Stimulated activated CD8-positive, alpha-beta memory T cell treated with anti-CD3 and anti-CD28 coated beads, Interleukin-15, amount 100 ng/mL, for 1 hour (primary cell): Measurements from ENCODE around the gene ARHGEF37.
"Not testable (repeated sequence)": the region's sequence is repeated elsewhere in the genome, so short reads cannot be mapped to it uniquely, and the experiment has no call there.

Experiments
- DNase-seq: peaks from one replicate; pipeline ENCODE4 v3.0.0-alpha.2; 2020; ENCODE audit warnings: low read depth

The ARHGEF37 gene

GRCh38 chr5:149647334-149647733 lies 66.0 kb downstream of the ARHGEF37 start:
- no peak for DNase-seq

GRCh38 chr5:149648464-149649393 lies 67.4 kb downstream of the ARHGEF37 start:
- not testable (repeated sequence) for DNase-seq

DNA sequence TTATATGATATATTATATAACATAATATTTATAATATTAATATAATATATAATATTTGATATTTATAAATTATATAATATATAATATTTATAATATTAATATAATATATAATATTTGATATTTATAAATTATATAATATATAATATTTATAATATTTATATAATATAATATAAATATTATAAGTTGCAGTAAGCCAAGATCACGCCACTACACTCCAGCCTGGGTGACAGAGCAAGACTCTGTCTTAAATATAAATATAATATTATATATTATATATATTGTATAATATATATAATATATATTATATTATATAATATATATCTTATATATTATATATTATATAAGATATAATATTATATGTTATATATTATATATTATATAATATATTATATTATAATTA lies 68.4 kb downstream of the ARHGEF37 start:
- not testable (repeated sequence) for DNase-seq

- DNase-seq, result no peak
Measured at GRCh38 chr5:149651686-149652085, 70.4 kb downstream of the ARHGEF37 start.

- DNase-seq, result no peak
Measured at GRCh38 chr5:149652697-149653096, 71.4 kb downstream of the ARHGEF37 start.

- no peak for DNase-seq
Measured at GRCh38 chr5:149654231-149654630, 72.9 kb downstream of the ARHGEF37 start.

DNA sequence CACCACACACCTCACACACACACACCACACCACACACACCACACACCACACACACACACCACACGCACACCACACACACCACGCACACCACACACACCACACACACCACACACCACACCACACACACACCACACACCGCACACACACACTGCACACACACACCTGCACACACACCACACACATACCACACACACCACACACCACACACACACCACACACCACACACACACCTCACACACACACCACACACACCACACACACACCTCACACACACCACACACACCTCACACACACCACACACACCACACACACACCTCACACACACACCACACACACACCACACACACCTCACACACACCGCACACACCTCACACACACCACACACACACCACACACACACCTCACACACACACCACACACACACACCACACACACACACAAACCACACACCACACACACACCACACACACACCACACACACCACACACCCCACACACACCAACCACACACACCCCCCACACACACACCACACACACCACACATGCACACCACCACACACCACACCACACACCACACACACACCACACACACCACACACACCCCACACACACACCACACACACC lies 73.7 kb downstream of the ARHGEF37 start:
- no peak for DNase-seq

DNA sequence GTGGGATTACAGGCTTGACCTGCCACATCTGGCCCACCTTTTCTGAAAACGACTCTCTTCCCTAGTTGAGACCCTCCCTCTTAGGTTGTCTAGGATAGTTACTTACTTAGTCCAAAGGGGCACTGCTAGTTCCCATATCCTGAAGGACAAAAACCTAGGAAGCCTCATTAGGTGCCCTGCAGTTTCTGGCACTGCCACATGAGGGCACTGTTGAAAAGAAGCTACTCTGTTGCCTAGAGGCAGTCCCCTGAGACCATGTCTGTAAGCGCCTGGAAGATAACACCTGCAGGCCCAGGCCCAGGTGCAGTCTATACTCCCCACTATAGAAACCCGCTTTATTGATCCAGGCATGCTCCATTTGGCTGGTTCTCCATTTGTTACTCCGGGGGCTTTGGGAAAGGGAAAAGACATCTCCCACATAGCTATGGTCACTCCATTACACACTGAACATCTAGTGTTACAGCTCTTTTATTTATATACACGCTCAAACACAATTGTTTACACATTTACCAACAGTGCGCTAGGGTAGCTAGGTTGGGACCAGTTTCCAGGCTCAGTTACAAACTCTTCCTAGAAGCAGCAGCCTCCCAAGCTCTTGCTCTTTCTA lies 75.4 kb downstream of the ARHGEF37 start:
- no peak for DNase-seq

- no peak for DNase-seq
Measured at GRCh38 chr5:149657324-149657723, 76.0 kb downstream of the ARHGEF37 start.

DNA sequence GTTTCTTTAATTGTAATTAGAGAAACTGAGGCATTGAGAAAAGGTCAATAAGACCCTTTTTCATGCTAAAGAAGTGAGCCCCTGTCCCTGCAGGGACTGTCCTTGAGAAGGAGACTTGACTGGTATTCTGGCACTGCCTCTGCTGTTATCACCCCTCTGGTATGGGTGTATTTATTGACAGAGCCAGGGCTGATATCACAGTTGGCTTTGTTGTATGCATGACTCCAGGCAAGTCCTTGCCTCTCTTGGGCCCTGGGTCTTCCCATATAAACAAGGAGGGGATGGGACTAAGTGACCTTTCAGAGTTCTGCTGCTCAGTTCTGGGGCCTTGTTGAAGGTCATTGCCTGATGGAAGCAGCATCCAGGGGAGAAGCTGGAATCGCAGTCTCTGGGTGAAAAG lies 77.0 kb downstream of the ARHGEF37 start:
- DNase-seq, result no peak

DNA sequence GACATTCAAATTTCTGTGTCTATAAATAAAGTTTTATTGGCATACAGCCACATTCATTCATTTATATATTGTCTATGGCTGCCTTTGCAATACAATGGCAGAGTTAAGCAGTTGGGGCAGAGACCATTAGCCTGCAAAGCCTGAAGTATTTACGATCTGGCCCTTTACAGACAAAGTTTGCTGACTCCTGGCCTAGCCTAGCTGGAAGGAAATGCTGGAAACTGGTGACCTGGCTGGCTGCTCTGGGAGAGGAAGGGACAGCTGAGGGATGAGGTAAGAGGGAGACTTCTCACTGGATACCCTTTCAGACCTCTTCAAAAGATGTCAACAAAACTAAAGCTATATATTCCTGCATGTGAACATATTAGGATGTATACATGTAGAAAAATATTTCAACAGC lies 82.8 kb downstream of the ARHGEF37 start:
- no peak for DNase-seq

DNA sequence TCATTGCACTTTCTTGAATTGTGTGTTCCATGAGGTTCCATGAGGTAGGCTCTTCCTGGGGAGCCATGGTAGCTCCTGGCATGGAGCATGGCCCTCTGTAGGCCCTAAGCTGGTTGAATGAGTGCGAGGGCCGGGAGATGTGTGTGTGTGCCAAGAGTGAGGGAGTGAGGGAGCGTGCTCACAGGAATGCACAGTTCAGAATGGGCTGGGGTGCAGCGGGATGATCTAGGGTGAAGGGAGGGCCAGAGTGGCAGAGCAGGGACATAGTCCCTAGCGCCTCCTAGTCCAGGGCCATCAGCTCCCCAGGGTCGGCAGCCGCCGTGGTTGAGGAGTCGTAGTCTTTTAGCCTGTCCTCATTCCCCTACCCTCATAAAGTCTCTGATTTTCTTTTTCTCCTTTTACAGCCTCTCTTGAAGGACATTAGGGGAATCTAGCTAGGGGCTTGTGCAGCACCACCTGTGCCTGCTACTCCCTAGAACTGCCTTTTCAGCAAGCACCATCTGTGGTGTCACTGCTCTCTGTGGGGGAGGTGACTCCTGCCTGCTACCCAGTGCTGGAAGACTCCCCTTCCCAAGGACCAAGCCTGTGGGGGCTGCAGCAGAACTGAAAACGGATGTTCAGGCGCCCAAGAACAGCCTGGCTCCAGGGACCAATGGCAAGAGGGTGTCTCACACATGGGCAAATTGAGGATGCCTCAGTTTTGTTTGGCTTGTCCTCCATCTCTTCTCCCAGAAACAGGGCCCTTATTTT lies 83.5 kb downstream of the ARHGEF37 start:
- DNase-seq, result no peak

GRCh38 chr5:149665416-149666175 lies 84.3 kb downstream of the ARHGEF37 start:
- no peak for DNase-seq

DNA sequence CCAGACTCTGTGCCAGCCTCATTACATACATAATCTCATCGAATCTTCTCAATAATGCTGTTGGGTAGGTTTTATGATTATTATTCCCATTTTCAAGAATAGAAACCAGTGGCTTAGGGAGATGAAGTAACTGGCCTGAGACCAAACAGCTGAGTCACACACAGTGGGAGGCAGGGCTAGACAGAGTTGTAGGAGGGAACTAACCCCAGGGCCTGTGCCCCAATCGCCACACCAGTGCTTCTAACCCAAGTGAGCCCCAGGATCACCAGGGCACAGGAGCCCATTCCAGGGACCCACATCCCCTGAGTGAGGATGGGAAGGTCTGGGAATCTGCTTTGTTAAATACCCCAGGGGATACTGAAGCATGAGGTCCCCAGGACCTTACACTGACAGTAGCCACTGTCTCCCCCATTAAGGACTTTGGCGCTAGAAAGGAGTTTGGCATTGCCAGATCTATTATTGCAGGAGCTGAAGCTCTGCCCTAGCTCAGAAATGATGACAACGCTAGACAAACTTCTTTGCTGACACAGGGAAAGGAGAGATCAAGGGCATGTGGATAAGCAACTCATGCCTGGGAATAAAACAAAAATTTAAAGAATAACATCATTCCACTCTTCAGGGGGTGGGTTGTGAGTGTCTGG lies 85.0 kb downstream of the ARHGEF37 start:
- DNase-seq, result no peak

GRCh38 chr5:149667084-149667828 lies 86.0 kb downstream of the ARHGEF37 start:
- DNase-seq, result no peak

GRCh38 chr5:149667829-149668330 lies 86.6 kb downstream of the ARHGEF37 start:
- no peak for DNase-seq

GRCh38 chr5:149669273-149669672 lies 88.0 kb downstream of the ARHGEF37 start:
- not testable (repeated sequence) for DNase-seq

GRCh38 chr5:149671544-149671943 lies 90.2 kb downstream of the ARHGEF37 start:
- DNase-seq, result no peak

DNA sequence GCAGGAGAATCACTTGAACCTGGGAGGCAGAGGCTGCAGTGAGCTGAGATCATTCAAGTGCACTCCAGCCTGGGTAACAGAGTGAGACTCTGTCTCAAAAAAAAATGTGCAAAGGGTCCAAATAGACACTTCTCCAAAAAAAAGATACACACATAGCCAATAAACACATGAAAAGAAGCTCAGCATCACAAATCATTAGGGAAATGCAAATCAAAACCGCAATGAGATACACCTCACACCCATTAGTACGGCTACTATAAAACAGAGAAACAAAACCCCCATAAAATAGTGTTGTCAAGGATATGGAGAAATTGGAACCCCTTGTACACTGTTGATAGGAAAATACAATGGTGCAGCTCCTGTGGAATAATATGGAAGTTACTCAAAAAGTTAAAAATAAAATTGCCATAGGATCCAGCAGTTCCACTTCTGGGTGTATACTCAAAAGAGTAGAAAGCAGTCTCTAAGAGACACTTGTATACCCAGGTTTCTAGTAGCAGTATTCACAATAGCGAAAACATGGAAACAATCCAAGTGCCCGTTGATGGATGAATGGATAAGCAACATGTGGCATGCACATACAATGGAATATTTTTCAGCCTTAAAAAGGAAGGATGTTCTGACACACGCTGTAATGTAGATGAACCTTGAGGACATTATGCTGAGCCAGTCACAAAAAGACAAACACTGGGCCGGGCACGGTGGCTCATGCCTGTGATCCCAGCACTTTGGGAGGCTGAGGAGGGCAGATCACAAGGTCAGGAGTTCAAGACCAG lies 91.6 kb downstream of the ARHGEF37 start:
- no peak for DNase-seq
